T-helper 22 cell (primary cell): ENCODE results near the gene XXYLT1.
"Not testable (repeated sequence)": the region's sequence is repeated elsewhere in the genome, so short reads cannot be mapped to it uniquely, and the experiment has no call there.

Experiments used
- DNase-seq: peaks from one replicate; pipeline ENCODE4 v3.0.0-alpha.2; 2020; ENCODE audit warnings: low read depth

The XXYLT1 gene

GRCh38 chr3:195207731-195208130 lies 63.2 kb downstream of the XXYLT1 start:
- no peak for DNase-seq

DNA sequence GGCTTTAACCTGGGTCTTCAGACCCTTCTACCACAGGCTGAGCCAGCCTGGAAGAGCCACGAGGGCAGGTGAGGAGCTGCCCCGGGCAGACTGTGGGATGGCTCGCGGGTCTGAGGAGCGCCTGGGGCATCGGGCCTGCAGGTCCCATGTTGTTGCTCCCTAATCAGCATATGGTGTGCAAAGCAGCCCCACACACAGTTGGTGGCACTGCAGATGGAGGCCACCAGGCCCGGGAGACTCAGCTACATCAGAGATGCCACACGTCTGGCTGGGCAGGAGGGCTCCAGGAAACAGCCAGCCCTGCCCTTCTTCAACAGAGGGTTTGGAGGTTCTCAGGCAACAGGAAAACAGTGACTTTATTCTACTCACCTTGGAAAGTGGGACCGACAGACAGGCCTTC lies 63.9 kb downstream of the XXYLT1 start:
- DNase-seq, result no peak

DNA sequence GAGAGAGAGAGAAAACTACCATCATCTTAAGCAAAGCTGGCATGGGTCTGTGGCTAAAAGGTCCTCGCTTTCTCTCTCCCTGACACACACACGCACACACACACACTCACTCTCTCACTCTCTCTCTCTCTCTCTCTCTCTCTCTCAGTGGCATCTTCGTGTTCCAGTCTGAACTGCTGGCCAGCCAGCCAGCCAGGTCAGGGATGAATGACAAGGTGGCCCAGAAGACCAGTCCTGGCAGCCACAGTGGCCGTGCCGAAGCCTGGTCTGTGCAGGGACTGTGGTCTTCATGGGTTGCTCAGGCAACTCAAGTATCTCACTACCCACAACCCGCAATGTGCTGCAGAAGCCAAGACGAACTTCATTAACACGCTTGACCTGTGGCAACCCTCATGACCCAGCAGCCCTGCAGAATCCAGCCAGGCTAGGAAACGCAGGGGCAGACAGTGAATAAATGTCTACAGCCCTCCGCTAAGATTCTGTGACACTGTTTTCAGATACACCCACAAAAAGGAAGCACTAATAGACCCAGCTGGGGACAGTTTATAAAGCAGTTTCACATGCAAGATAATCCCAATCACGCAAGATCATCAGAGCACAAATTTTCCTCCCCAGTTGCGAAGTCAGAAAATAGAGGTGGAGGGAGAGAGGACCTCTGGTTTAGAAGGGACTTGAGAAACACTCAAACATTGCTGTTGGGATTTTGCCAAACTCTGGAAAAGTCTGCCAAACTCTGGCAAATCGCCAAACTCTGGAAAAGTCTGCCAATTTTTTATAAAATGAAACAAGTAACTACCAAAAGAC lies 66.4 kb downstream of the XXYLT1 start:
- DNase-seq, result no peak

GRCh38 chr3:195203606-195204005 lies 67.4 kb downstream of the XXYLT1 start:
- DNase-seq, result no peak

GRCh38 chr3:195201295-195201694 lies 69.7 kb downstream of the XXYLT1 start:
- no peak for DNase-seq

DNA sequence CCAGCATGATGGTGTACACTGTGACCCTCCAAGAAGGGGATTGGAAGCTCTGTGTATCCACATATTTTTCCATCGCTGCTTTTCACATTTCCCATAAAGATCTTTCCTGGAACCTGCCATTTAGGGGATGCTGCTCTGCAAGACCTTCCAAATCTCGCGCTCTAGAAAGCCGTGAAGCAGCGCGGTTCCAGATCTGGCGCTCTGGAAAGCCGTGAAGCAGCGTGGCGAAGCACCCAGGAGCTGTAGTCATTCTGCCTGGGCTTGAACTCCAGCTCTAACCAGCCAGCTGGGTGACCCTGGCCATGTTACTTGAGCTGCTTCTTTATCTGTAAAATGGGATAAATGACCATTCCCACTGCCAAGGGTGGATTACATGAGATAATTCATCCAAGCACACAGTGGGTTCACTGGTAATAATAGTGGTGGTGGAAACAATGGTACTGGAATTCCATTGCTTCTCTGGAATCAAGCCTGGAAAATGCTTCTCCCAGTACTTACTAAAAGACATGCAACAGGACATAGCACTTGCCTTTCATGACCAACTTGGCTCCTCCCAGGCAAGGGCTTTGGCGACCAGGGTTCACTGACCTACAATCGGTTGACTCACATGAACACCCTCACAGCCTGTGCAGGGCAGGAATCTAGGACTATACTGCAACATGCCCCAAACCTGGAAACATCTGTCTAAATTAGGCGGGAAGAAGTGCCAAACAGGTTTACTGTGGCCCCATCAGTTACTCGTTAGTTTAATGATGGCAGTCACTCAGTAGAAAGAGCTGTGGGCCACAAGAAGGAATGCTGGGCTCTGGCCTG lies 70.7 kb downstream of the XXYLT1 start:
- DNase-seq, result no peak

GRCh38 chr3:195198426-195199346 lies 72.3 kb downstream of the XXYLT1 start:
- DNase-seq, result no peak

DNA sequence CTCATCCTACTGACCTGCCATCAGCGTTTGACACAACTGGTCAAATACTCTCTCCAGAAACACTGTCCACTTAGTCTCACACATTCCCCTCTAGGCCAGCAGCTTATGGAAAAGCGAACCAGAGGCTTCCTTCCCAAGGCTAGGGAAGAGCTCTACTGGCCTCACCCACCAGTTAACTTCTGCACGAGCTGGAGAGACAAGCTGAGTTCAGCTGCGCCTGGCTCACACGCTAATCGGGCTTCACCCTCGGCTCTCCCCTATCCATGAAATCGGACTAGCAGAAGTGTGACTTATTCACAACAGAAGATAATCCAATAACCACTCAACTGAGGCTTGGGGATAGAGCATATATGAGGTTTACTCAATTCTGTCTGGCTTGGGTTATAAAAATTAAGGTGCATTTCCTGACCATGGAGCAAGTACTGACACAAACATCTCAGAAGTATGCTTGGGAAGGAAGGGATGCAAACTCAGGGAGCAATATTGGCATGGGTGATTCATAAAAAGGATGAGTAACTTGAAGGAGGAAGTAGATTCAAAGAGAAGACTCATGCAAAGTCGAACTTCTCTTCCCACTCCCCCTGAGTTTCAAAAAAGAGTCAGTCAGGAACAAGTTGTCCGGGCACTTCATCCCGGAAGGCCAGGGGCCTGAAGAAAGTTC lies 73.1 kb downstream of the XXYLT1 start:
- DNase-seq, result no peak

- no peak for DNase-seq
Observed at GRCh38 chr3:195196266-195196665, 74.7 kb downstream of the XXYLT1 start.

DNA sequence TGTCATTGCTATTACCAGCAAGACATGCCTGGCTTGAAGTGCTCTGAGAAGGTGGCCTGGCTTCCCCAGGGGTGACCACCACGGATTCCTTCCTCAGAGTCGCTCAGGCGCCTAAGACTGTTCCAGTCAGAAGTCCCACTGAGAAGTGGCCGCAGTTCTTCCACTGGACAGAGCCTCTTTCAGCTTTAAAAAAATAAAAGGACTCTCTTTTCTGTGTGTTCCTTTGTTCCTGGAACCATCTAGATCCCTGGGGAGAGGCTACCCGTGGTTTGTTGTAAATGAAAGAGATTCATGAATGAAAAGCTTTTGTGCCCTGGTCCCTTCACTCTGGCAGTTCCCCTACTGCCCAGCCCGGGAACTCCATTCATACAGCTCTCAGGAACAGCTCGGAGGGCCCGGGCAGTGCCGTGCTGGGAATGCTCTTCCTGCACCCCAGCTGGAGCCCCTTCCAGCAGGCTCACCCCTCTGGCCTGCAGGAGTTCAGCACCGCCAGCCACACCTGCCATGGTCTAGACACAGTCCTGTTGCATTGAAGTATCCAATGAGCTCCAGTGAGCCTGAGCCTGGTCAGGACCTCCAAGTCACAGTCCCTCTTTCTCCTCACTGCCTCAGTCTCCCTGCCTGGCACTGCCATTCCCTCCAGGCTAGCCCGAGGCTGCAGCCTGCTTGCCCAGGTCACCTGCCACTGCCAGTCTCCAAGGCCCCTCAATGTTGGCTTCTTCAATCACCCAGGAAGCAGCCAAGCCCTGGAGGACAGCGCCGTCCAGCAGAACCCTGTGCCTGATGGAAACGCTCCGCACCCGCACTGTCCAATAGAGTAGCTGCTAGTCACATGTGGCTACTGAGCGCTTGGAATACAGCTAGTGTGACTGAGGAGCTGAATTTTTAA lies 75.4 kb downstream of the XXYLT1 start:
- DNase-seq, result no peak

DNA sequence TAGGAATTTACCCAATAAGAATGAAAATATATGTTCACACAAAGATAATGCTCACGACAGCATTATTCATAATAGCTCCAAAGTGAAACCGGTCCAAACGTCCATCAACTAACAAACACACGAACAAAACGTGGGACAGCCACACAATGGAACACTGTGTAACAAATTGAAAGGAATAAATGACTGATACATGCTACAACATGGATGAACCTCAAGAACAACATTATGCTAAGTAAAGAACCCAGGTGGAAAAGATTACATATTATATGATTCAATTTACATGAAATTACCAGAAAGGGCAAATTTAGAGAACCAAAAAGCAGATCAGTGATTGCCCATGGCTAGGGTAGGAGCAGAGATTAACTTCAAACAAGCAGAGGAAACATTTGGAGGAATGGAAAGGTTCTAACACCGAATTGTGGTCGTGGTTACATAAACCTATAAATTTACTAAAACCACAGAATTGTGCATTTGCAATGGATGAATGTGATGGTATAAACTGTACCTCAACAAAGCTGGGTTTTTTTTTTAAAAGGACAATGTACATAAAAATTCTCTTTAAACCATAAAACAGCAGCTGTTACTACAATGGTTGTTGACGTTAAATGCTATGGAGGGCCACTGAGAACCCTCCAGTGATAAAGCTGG lies 76.3 kb downstream of the XXYLT1 start:
- no peak for DNase-seq

- DNase-seq, result no peak
Observed at GRCh38 chr3:195191580-195191979, 79.4 kb downstream of the XXYLT1 start.

DNA sequence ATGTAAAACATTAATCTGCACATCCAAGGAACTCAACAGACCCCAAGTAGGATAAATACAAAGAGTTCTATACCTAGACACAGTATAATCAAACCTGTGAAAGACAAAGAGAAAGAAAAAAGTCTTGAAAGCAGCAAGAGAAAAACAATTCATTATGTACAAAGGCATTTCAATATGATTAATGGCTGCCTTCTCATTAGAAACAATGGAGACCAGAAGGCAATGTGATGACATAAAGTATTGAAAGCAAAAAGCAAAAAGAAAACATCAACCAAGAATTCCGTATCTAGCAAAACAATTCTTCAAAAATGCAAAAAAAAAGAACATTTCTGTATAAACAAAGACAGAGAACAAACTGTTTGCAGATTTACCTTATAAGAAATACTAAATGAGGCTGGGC lies 81.1 kb downstream of the XXYLT1 start:
- DNase-seq, result no peak

DNA sequence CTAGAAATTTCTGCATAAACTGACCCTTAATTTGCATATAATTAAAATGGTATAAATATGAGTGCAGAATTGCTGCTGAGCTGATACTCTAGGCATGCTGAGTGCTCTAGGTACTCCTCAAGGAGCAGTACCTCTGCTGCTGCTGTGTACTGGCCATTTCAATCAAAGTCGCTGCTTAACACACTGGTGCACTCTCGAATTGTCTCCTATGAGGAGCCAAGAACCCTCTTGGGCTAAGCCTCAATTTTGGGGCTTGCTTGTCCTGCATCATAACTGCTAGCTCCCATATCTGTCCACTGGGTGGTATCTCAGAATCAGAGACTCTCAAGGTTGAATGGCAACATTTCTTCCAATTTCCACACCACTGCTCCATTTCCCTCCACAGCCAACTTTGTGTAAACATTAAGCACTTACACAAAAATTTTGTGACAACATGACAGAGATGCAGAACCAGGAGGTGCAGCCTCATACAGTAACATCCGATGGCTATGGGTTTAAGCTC lies 82.5 kb downstream of the XXYLT1 start:
- no peak for DNase-seq

- DNase-seq, result no peak
Observed at GRCh38 chr3:195187609-195188425, 83.1 kb downstream of the XXYLT1 start.

DNA sequence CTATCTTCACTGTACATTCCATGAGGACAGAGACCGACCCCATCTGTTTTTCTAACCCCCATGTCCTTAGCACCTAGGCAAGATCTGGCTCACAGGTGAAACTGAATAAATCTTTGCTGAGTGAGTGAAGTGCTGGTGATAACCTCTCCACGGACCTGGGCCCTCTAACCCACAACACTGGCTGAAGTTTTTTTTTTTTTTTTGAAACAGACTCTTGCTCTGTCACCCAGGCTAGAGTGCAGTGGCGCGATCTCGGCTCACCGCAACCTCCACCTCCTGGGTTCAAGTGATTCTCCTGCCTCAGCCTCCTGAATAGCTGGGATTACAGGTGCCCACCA lies 84.3 kb downstream of the XXYLT1 start:
- not testable (repeated sequence) for DNase-seq

GRCh38 chr3:195186041-195186709 lies 84.8 kb downstream of the XXYLT1 start:
- no peak for DNase-seq

- DNase-seq, result no peak
Observed at GRCh38 chr3:195185583-195185982, 85.4 kb downstream of the XXYLT1 start.
